ENCODE data around the gene CLSTN2.

The CLSTN2 gene

DNA sequence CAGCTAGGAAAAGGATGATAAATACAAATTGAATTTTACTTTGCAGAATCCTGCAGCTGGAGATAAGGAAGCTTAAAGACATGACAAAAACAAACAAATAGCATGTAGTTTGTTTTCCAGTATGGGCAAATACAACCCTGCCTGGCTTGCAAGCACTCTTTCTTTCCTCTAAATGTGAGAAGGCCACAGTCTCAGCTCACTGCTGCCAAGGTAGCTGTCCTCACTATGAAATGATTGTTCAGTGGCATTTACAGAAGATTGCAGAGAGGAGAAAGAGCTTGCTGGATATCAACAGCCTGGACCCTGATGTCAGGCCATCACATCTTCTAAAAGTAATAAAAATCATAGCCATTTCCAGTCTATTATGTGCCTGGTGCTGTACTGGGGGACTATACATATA, 262.0 kb downstream of the CLSTN2 start:
- no peak overlapping the region for H3K9ac ChIP-seq (ENCODE audit: low read length)
- H3K18ac ChIP-seq (ENCODE audit: low read length): no peak overlapping the region
- no peak overlapping the region for H4K8ac ChIP-seq (ENCODE audit: low read depth, low read length)
- no peak overlapping the region for H3K14ac ChIP-seq (ENCODE audit: low read length)
- no peaks in the 10 kb centered on the region for H3K9me3 ChIP-seq (ENCODE audit: insufficient read depth, low read depth, low read length)
- no peaks in the 10 kb centered on the region for H3K27me3 ChIP-seq (ENCODE audit: insufficient read depth, low read length)
- no peak overlapping the region for H3K23ac ChIP-seq (ENCODE audit: low read length)
- no peaks in the 10 kb centered on the region for H3K36me3 ChIP-seq (ENCODE audit: control insufficient read depth in 1 of 2, insufficient read depth in 2 of 2, low read length in 2 of 2)
- H2BK5ac ChIP-seq (ENCODE audit: low read depth, low read length, poor library complexity): no peak overlapping the region
- H3K79me2 ChIP-seq (ENCODE audit: control insufficient read depth, insufficient read depth, low read length, poor library complexity): no peaks in the 10 kb centered on the region
- DNase-seq: no peak
- no peak overlapping the region for H4K12ac ChIP-seq (ENCODE audit: low read depth, low read length)
- H2AFZ ChIP-seq (ENCODE audit: insufficient read depth, low read length, poor library complexity): no peak overlapping the region
- no peak overlapping the region for H2BK120ac ChIP-seq (ENCODE audit: insufficient read depth, low read length, poor library complexity)
- H2AK5ac ChIP-seq (ENCODE audit: low read length): no peak overlapping the region
- H4K91ac ChIP-seq (ENCODE audit: low read depth, low read length): no peak overlapping the region
- no peak overlapping the region for H2BK12ac ChIP-seq (ENCODE audit: low read length)
- no peak overlapping the region for H3K4ac ChIP-seq (ENCODE audit: low read depth, low read length)
- no peaks in the 10 kb centered on the region for H3K4me1 ChIP-seq (ENCODE audit: control insufficient read depth in 1 of 2, insufficient read depth in 2 of 2, low read length in 2 of 2)
- H3K4me2 ChIP-seq (ENCODE audit: low read length): no peak overlapping the region
- no peaks in the 10 kb centered on the region for H3K79me1 ChIP-seq (ENCODE audit: low read length)
- no peak overlapping the region for H3K4me3 ChIP-seq (ENCODE audit: low read depth, low read length)
- no peak overlapping the region for H3K27ac ChIP-seq (ENCODE audit: low read depth, low read length)

- Histone ChIP-seq H4K8ac (ENCODE audit: low read depth, low read length) (no peak overlapping the region), H3K79me2 (ENCODE audit: control insufficient read depth, insufficient read depth, low read length, poor library complexity) (no peaks in the 10 kb centered on the region), H3K23ac (ENCODE audit: low read length) (no peak overlapping the region), H3K9ac (ENCODE audit: low read length) (peak overlapping the region; percentile 64), H3K9me3 (ENCODE audit: insufficient read depth, low read depth, low read length) (no peaks in the 10 kb centered on the region), H2AK5ac (ENCODE audit: low read length) (no peak overlapping the region), H2BK12ac (ENCODE audit: low read length) (no peak overlapping the region), H3K27ac (ENCODE audit: low read depth, low read length) (no peak overlapping the region), H2BK5ac (ENCODE audit: low read depth, low read length, poor library complexity) (no peak overlapping the region), H3K4me1 (ENCODE audit: control insufficient read depth in 1 of 2, insufficient read depth in 2 of 2, low read length in 2 of 2) (no peaks in the 10 kb centered on the region), H3K36me3 (ENCODE audit: control insufficient read depth in 1 of 2, insufficient read depth in 2 of 2, low read length in 2 of 2) (no peaks in the 10 kb centered on the region), H3K4me3 (ENCODE audit: low read depth, low read length) (no peak overlapping the region), H3K27me3 (ENCODE audit: insufficient read depth, low read length) (no peaks in the 10 kb centered on the region), H2AFZ (ENCODE audit: insufficient read depth, low read length, poor library complexity) (no peak overlapping the region), H4K91ac (ENCODE audit: low read depth, low read length) (no peak overlapping the region), H3K14ac (ENCODE audit: low read length) (no peak overlapping the region), H4K12ac (ENCODE audit: low read depth, low read length) (no peak overlapping the region), H3K4me2 (ENCODE audit: low read length) (no peak overlapping the region), H2BK120ac (ENCODE audit: insufficient read depth, low read length, poor library complexity) (no peak overlapping the region), H3K79me1 (ENCODE audit: low read length) (no peaks in the 10 kb centered on the region), H3K18ac (ENCODE audit: low read length) (no peak overlapping the region), H3K4ac (ENCODE audit: low read depth, low read length) (no peak overlapping the region)
- no peak for DNase-seq
- no CpG with 5 or more reads among the region's 2 CpGs for WGBS (ENCODE audit: extremely low coverage, insufficient coverage, insufficient read length)
Measured at GRCh38 chr3:140198242-140198641, 263.3 kb downstream of the CLSTN2 start.

DNA sequence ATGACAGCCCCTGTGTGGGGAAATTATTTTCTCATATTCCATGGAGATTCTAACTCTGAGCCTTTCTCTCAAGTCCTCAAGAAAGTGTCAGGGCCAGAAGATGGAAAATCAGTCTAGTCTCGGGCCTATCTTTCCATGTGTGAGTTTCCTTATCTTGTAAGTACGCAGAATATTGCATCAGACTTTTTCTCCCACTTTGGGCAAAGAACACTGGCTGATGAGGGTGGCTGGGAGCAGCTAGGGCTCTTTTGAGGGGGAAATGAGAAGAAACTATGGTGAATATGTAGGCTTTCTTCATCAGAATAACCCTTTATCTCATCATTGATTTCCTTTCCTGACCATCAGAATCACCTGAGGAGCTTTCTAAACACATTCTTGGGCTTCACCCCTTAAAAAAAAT, 264.0 kb downstream of the CLSTN2 start:
- no peak overlapping the region for H3K4me3 ChIP-seq (ENCODE audit: low read depth, low read length)
- H3K4ac ChIP-seq (ENCODE audit: low read depth, low read length): no peak overlapping the region
- H3K79me1 ChIP-seq (ENCODE audit: low read length): no peaks in the 10 kb centered on the region
- no peak overlapping the region for H2BK5ac ChIP-seq (ENCODE audit: low read depth, low read length, poor library complexity)
- H3K27me3 ChIP-seq (ENCODE audit: insufficient read depth, low read length): no peaks in the 10 kb centered on the region
- no CpG with 5 or more reads among the region's 2 CpGs for WGBS (ENCODE audit: extremely low coverage, insufficient coverage, insufficient read length)
- H3K36me3 ChIP-seq (ENCODE audit: control insufficient read depth in 1 of 2, insufficient read depth in 2 of 2, low read length in 2 of 2): no peaks in the 10 kb centered on the region
- H3K4me1 ChIP-seq (ENCODE audit: control insufficient read depth in 1 of 2, insufficient read depth in 2 of 2, low read length in 2 of 2): no peaks in the 10 kb centered on the region
- H2BK12ac ChIP-seq (ENCODE audit: low read length): no peak overlapping the region
- H4K12ac ChIP-seq (ENCODE audit: low read depth, low read length): no peak overlapping the region
- H2BK120ac ChIP-seq (ENCODE audit: insufficient read depth, low read length, poor library complexity): no peak overlapping the region
- H3K79me2 ChIP-seq (ENCODE audit: control insufficient read depth, insufficient read depth, low read length, poor library complexity): no peaks in the 10 kb centered on the region
- H4K8ac ChIP-seq (ENCODE audit: low read depth, low read length): no peak overlapping the region
- H3K18ac ChIP-seq (ENCODE audit: low read length): no peak overlapping the region
- no peak overlapping the region for H3K23ac ChIP-seq (ENCODE audit: low read length)
- no peak overlapping the region for H3K14ac ChIP-seq (ENCODE audit: low read length)
- H3K9me3 ChIP-seq (ENCODE audit: insufficient read depth, low read depth, low read length): no peaks in the 10 kb centered on the region
- DNase-seq: no peak
- no peak overlapping the region for H2AK5ac ChIP-seq (ENCODE audit: low read length)
- no peak overlapping the region for H3K27ac ChIP-seq (ENCODE audit: low read depth, low read length)
- no peak overlapping the region for H3K9ac ChIP-seq (ENCODE audit: low read length)
- H2AFZ ChIP-seq (ENCODE audit: insufficient read depth, low read length, poor library complexity): no peak overlapping the region
- H3K4me2 ChIP-seq (ENCODE audit: low read length): no peak overlapping the region
- H4K91ac ChIP-seq (ENCODE audit: low read depth, low read length): no peak overlapping the region

DNA sequence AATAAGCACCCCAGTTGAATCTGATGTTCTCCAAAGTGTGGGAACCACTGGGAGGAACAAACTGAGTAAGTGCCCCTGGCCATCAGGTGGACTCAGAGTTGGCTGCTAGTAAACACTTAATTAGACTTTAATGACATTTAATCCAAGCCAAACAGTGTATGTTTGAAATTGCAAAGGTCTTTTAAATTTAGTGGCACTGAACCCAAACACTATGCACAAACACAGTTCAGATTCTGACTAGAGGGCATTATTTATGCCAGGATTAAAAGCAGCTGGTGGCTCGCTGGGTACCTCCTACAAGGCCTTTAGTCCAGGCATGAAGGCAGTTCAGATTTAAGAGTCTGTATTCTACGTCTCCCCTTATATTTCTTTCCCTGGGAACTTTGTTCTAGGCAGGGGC, 264.8 kb downstream of the CLSTN2 start:
- WGBS (ENCODE audit: extremely low coverage, insufficient coverage, insufficient read length): no CpG with 5 or more reads among the region's 2 CpGs
- H2BK12ac ChIP-seq (ENCODE audit: low read length): no peak overlapping the region
- H3K4ac ChIP-seq (ENCODE audit: low read depth, low read length): no peak overlapping the region
- no peak overlapping the region for H2BK120ac ChIP-seq (ENCODE audit: insufficient read depth, low read length, poor library complexity)
- H3K4me1 ChIP-seq (ENCODE audit: control insufficient read depth in 1 of 2, insufficient read depth in 2 of 2, low read length in 2 of 2): no peaks in the 10 kb centered on the region
- no peak overlapping the region for H4K91ac ChIP-seq (ENCODE audit: low read depth, low read length)
- H3K4me2 ChIP-seq (ENCODE audit: low read length): no peak overlapping the region
- H3K18ac ChIP-seq (ENCODE audit: low read length): no peak overlapping the region
- no peak overlapping the region for H3K4me3 ChIP-seq (ENCODE audit: low read depth, low read length)
- no peaks in the 10 kb centered on the region for H3K36me3 ChIP-seq (ENCODE audit: control insufficient read depth in 1 of 2, insufficient read depth in 2 of 2, low read length in 2 of 2)
- no peak overlapping the region for H3K14ac ChIP-seq (ENCODE audit: low read length)
- H2AFZ ChIP-seq (ENCODE audit: insufficient read depth, low read length, poor library complexity): no peak overlapping the region
- DNase-seq: no peak
- no peaks in the 10 kb centered on the region for H3K79me2 ChIP-seq (ENCODE audit: control insufficient read depth, insufficient read depth, low read length, poor library complexity)
- H4K12ac ChIP-seq (ENCODE audit: low read depth, low read length): no peak overlapping the region
- H2AK5ac ChIP-seq (ENCODE audit: low read length): no peak overlapping the region
- H3K9ac ChIP-seq (ENCODE audit: low read length): no peak overlapping the region
- H2BK5ac ChIP-seq (ENCODE audit: low read depth, low read length, poor library complexity): no peak overlapping the region
- no peaks in the 10 kb centered on the region for H3K27me3 ChIP-seq (ENCODE audit: insufficient read depth, low read length)
- no peak overlapping the region for H3K23ac ChIP-seq (ENCODE audit: low read length)
- H4K8ac ChIP-seq (ENCODE audit: low read depth, low read length): no peak overlapping the region
- no peaks in the 10 kb centered on the region for H3K79me1 ChIP-seq (ENCODE audit: low read length)
- H3K27ac ChIP-seq (ENCODE audit: low read depth, low read length): no peak overlapping the region
- no peaks in the 10 kb centered on the region for H3K9me3 ChIP-seq (ENCODE audit: insufficient read depth, low read depth, low read length)

GRCh38 chr3:140203510-140203909, 268.5 kb downstream of the CLSTN2 start:
- no peak overlapping the region for H2BK120ac ChIP-seq (ENCODE audit: insufficient read depth, low read length, poor library complexity)
- DNase-seq: no peak
- H4K91ac ChIP-seq (ENCODE audit: low read depth, low read length): no peak overlapping the region
- H4K12ac ChIP-seq (ENCODE audit: low read depth, low read length): no peak overlapping the region
- H3K27me3 ChIP-seq (ENCODE audit: insufficient read depth, low read length): no peaks in the 10 kb centered on the region
- no peak overlapping the region for H4K8ac ChIP-seq (ENCODE audit: low read depth, low read length)
- H3K27ac ChIP-seq (ENCODE audit: low read depth, low read length): no peak overlapping the region
- no peak overlapping the region for H3K23ac ChIP-seq (ENCODE audit: low read length)
- no peak overlapping the region for H3K4me3 ChIP-seq (ENCODE audit: low read depth, low read length)
- no peak overlapping the region for H2BK5ac ChIP-seq (ENCODE audit: low read depth, low read length, poor library complexity)
- no peak overlapping the region for H3K14ac ChIP-seq (ENCODE audit: low read length)
- no peak overlapping the region for H2AK5ac ChIP-seq (ENCODE audit: low read length)
- no peak overlapping the region for H2BK12ac ChIP-seq (ENCODE audit: low read length)
- H3K36me3 ChIP-seq (ENCODE audit: control insufficient read depth in 1 of 2, insufficient read depth in 2 of 2, low read length in 2 of 2): no peaks in the 10 kb centered on the region
- no peak overlapping the region for H3K4ac ChIP-seq (ENCODE audit: low read depth, low read length)
- H3K9ac ChIP-seq (ENCODE audit: low read length): no peak overlapping the region
- WGBS (ENCODE audit: extremely low coverage, insufficient coverage, insufficient read length): no CpG with 5 or more reads among the region's 4 CpGs
- H3K4me2 ChIP-seq (ENCODE audit: low read length): no peak overlapping the region
- no peak overlapping the region for H2AFZ ChIP-seq (ENCODE audit: insufficient read depth, low read length, poor library complexity)
- no peaks in the 10 kb centered on the region for H3K9me3 ChIP-seq (ENCODE audit: insufficient read depth, low read depth, low read length)
- H3K4me1 ChIP-seq (ENCODE audit: control insufficient read depth in 1 of 2, insufficient read depth in 2 of 2, low read length in 2 of 2): no peaks in the 10 kb centered on the region
- no peak overlapping the region for H3K18ac ChIP-seq (ENCODE audit: low read length)
- no peaks in the 10 kb centered on the region for H3K79me2 ChIP-seq (ENCODE audit: control insufficient read depth, insufficient read depth, low read length, poor library complexity)
- no peaks in the 10 kb centered on the region for H3K79me1 ChIP-seq (ENCODE audit: low read length)
